GM12878 (cell line): ENCODE measurements around the gene TCERG1L. TPM values are rescaled to one million over a fixed set of nuclear protein-coding genes. Genes with fewer than 3 reads are reported as not detected.

Experiments used
- ATAC-seq: fragments of 200-7000 bp; cut with Tn5 transposase; 3 replicates; pipeline ENCODE4 v1.9.1; 2020; ENCODE audit warnings: mild to moderate bottlenecking, moderate library complexity
- BruUV-seq: library from RNA; stranded (reverse); fragments of 400-500 nt; replicated peaks from 2 replicates; lab custom pipeline; 2021; lab: Mats Ljungman, UMichigan
- CTCF ChIA-PET: fragments of 300-600 bp; sonication (Branson Sonifier 250); formaldehyde crosslinking; extraction: SDS; loops from one replicate; lab custom pipeline; 2021; ENCODE audit warnings: inconsistent platforms; lab: Yijun Ruan, JAX
- POLR2A ChIA-PET: fragments of 350-600 bp; formaldehyde crosslinking; extraction: SDS; loops from one replicate; lab custom pipeline; 2021; ENCODE audit warnings: inconsistent platforms; lab: Charles Lee
- RAD21 ChIA-PET: fragments of 300-600 bp; sonication (Branson Sonifier 250); formaldehyde crosslinking; loops from one replicate; lab custom pipeline; 2023; ENCODE audit warnings: antibody characterized with exemption; ENCODE audit not compliant: unreplicated experiment; lab: Charles Lee
- SMC1A ChIA-PET: fragments of 300-600 bp; sonication (Branson Sonifier 250); formaldehyde crosslinking; loops from one replicate; lab custom pipeline; 2023; ENCODE audit not compliant: unreplicated experiment, uncharacterized antibody; lab: Charles Lee
- DNase-seq: peaks from one replicate; pipeline ENCODE4 v3.0.0-alpha.2; 2011; ENCODE audit warnings: low read depth, low spot score
- FAIRE-seq: peaks from 3 replicates; lab custom pipeline; 2011; peaks lifted over from hg19 to GRCh38; lab: Jason Lieb, UNC
- H2AFZ ChIP-seq: 2 replicates; pipeline ENCODE4 v1.6.0; 2011; ENCODE audit warnings: low read depth, low read length, control low read depth; ENCODE audit not compliant: control insufficient read depth
- H3K27ac ChIP-seq: 2 replicates; pipeline ENCODE4 v1.5.1; 2011; ENCODE audit warnings: control low read depth; ENCODE audit not compliant: control insufficient read depth, insufficient read depth
- H3K27me3 ChIP-seq, 2 experiments: replicated peaks in 1 of 2; 2 replicates each; pipeline versions ENCODE4 v1.6.0 to v1.6.1; 2011; ENCODE audit warnings: low read length in 1 of 2; ENCODE audit not compliant: control insufficient read depth in 2 of 2, insufficient read depth in 2 of 2
- H3K36me3 ChIP-seq, 2 experiments: 2 replicates each; pipeline ENCODE4 v1.5.1; 2011; ENCODE audit warnings: low read length in 1 of 2; ENCODE audit not compliant: control insufficient read depth in 2 of 2, insufficient read depth in 2 of 2
- H3K4me1 ChIP-seq: 2 replicates; pipeline ENCODE4 v1.6.1; 2011; ENCODE audit warnings: mild to moderate bottlenecking, low read length, moderate library complexity, mixed read lengths; ENCODE audit not compliant: control insufficient read depth, insufficient read depth
- H3K4me2 ChIP-seq: 2 replicates; pipeline ENCODE4 v1.6.0; 2011; ENCODE audit warnings: control low read depth; ENCODE audit not compliant: control insufficient read depth, insufficient read depth
- H3K4me3 ChIP-seq: fragments of 200-600 bp; sonication (generic); 2 replicates; pipeline ENCODE4 v1.5.1; 2016
- H3K79me2 ChIP-seq: 2 replicates; pipeline ENCODE4 v1.6.0; 2011; ENCODE audit warnings: low read length; ENCODE audit not compliant: control insufficient read depth, insufficient read depth
- H3K9ac ChIP-seq: 2 replicates; pipeline ENCODE4 v1.8.0; 2011; ENCODE audit warnings: low read length, control low read depth, mixed read lengths; ENCODE audit not compliant: control insufficient read depth, insufficient read depth
- H3K9me3 ChIP-seq: replicated peaks from 3 replicates; pipeline ENCODE4 v1.5.1; 2011; ENCODE audit warnings: mild to moderate bottlenecking, low read length; ENCODE audit not compliant: control insufficient read depth, insufficient read depth
- H4K20me1 ChIP-seq: 2 replicates; pipeline ENCODE4 v1.6.0; 2011; ENCODE audit not compliant: control insufficient read depth, insufficient read depth
- HDAC2 ChIP-seq: fragments of 200-600 bp; sonication (generic); IDR thresholded peaks from 2 replicates; pipeline ENCODE4 v1.6.1; 2017
- IRF5 ChIP-seq: fragments of 450-650 bp; IDR thresholded peaks from 2 replicates; pipeline ENCODE4 v1.6.1; 2017; ENCODE audit warnings: borderline replicate concordance
- MEF2A ChIP-seq: IDR thresholded peaks from 2 replicates; pipeline ENCODE4 v1.6.1; 2011; ENCODE audit warnings: low read depth, mild to moderate bottlenecking, low read length, moderate library complexity; ENCODE audit not compliant: insufficient read depth
- PAX5 ChIP-seq: IDR thresholded peaks from 2 replicates; pipeline ENCODE4 v1.6.1; 2011; ENCODE audit warnings: low read depth, low read length, borderline replicate concordance
- ZBTB11 ChIP-seq: fragments of 450-650 bp; formaldehyde crosslinking; IDR thresholded peaks from 2 replicates; pipeline ENCODE4 v1.5.0; 2022; ENCODE audit warnings: mild to moderate bottlenecking, missing genetic modification characterization
- WGBS: methylation state at CpG from one replicate; pipeline ENCODE4 v1.1.6; 2016; ENCODE audit warnings: low lambda C conversion rate; ENCODE audit not compliant: insufficient replicate concordance, insufficient coverage; ENCODE audit errors: missing lambda C conversion rate; 5-methylcytosine and 5-hydroxymethylcytosine counted together
- in situ Hi-C: fragments of 300-500 bp; cut with MboI; formaldehyde crosslinking; loops from 9 replicates; pipeline ENCODE4 v1.14.3; 2018; ENCODE audit warnings: mixed read lengths
- intact Hi-C: fragments of 100-400 bp; cut with micrococcal nuclease; formaldehyde crosslinking; loops from one replicate; pipeline ENCODE4 v1.14.2; 2022; ENCODE audit not compliant: unreplicated experiment
- polyA plus RNA-seq, 11 experiments: library from polyadenylated mRNA; depleted of rRNA in 4 of 11; unstranded in 6 of 11; stranded (reverse) in 5 of 11; fragments of >200 nt; fragmentation: Nextera tagmentation in 4 of 11; fragmentation: Illumina TruSeq in 1 of 11; extraction: Ambion mirVana in 4 of 11; extraction: Trizol in 1 of 11; gene quantifications; 1 replicate in 1 of 11; 2 replicates in 10 of 11; pipeline versions ENCODE4 v1.2.1 to v1.2.3, GENCODE V29; 2011 to 2016; ENCODE audit warnings: inconsistent platforms in 2 of 11, missing spikeins in 2 of 11, low read depth in 1 of 11
- total RNA-seq, 4 experiments: library from RNA; depleted of rRNA in 3 of 4; stranded (reverse); fragments of >200 nt in 3 of 4; fragmentation: Illumina TruSeq in 1 of 4; extraction: Trizol in 1 of 4; gene quantifications; 2 replicates each; pipeline versions ENCODE4 v1.2.1 to v1.2.3, GENCODE V29; 2013 to 2021

Gene TCERG1L
- total and polyA plus RNA-seq, 10 of the 15 experiments (the other 5 are each of a cell fraction or from before 2014, with no cell fraction given) = not detected

GRCh38 chr10:131140606-131141005, 170.9 kb downstream of the TCERG1L start:
- ChIA-PET SMC1A (no interaction called here), POLR2A (no interaction called here), RAD21 (no interaction called here), CTCF (interaction anchor here (0.6 kb wide), 1 partner anchor 10 kb away, joined by 3 read pairs; no protein-coding TSS in a partner anchor)
- FAIRE-seq (no peak), DNase-seq (no peak), ATAC-seq (no peak)
- 35% methylated on average over 6 of the region's 9 CpGs for WGBS
- H4K20me1 ChIP-seq = no peaks in the 10 kb centered on the region
- H3K4me3 ChIP-seq = no peak overlapping the region
- H3K27ac ChIP-seq = no peak overlapping the region
- in situ Hi-C loops (no loop called here), intact Hi-C loops (no loop called here)
- no peak overlapping the region for H3K4me2 ChIP-seq
- no TSS peak for BruUV-seq
- no peak for TF ChIP-seq ZBTB11 (CRISPR knock-in tag)
- no peak for TF ChIP-seq PAX5
- TF ChIP-seq HDAC2 = no peak
- TF ChIP-seq IRF5 = no peak
- TF ChIP-seq MEF2A = no peak
- H3K9ac ChIP-seq = no peak overlapping the region
- H3K79me2 ChIP-seq = no peaks in the 10 kb centered on the region
- no peaks in the 10 kb centered on the region for H3K36me3 ChIP-seq
- H3K27me3 ChIP-seq = no peaks in the 10 kb centered on the region
- no peaks in the 10 kb centered on the region; the same call in 2 of the 3 replicates for H3K9me3 ChIP-seq
- no peak overlapping the region for H2AFZ ChIP-seq
- H3K4me1 ChIP-seq = no peaks in the 10 kb centered on the region
